MM.1S (cell line): ENCODE data around the gene RTN4RL2.

Experiments
- DNase-seq: peaks from one replicate; pipeline ENCODE4 v3.0.0-alpha.2; 2015
- H2AFZ ChIP-seq: fragments of 300-600 bp; sonication (generic); 2 replicates; pipeline ENCODE4 v1.6.0; 2016; ENCODE audit warnings: antibody characterized with exemption, low read length
- H3F3A ChIP-seq: fragments of 300-600 bp; sonication (generic); 2 replicates; pipeline ENCODE4 v1.6.1; 2016; ENCODE audit warnings: mild to moderate bottlenecking, antibody characterized with exemption, low read length, moderate library complexity, mixed read lengths; ENCODE audit not compliant: insufficient read depth
- H3K27ac ChIP-seq: fragments of 300-600 bp; sonication (generic); 2 replicates; pipeline ENCODE4 v1.5.1; 2016; ENCODE audit warnings: mild to moderate bottlenecking, low read length
- H3K27me3 ChIP-seq: fragments of 300-600 bp; sonication (generic); replicated peaks from 2 replicates; pipeline ENCODE4 v1.6.0; 2016; ENCODE audit warnings: low read length; ENCODE audit not compliant: insufficient read depth
- H3K36me3 ChIP-seq: fragments of 300-600 bp; sonication (generic); replicated peaks from 2 replicates; pipeline ENCODE4 v1.6.1; 2016; ENCODE audit warnings: mild to moderate bottlenecking, low read length, mixed read lengths; ENCODE audit not compliant: insufficient read depth
- H3K4me1 ChIP-seq: fragments of 300-600 bp; sonication (generic); 2 replicates; pipeline ENCODE4 v1.6.1; 2016; ENCODE audit warnings: low read length, mixed read lengths
- H3K4me2 ChIP-seq: fragments of 300-600 bp; sonication (generic); 2 replicates; pipeline ENCODE4 v1.6.0; 2016; ENCODE audit warnings: low read depth, low read length
- H3K4me3 ChIP-seq: fragments of 300-600 bp; sonication (generic); 2 replicates; pipeline ENCODE4 v1.5.1; 2016; ENCODE audit warnings: low read length, mixed read lengths
- H3K79me2 ChIP-seq: fragments of 300-600 bp; sonication (generic); 2 replicates; pipeline ENCODE4 v1.6.1; 2016; ENCODE audit warnings: mixed run types, low read length, mixed read lengths
- H3K9ac ChIP-seq: fragments of 300-600 bp; sonication (generic); 2 replicates; pipeline ENCODE4 v1.6.1; 2016; ENCODE audit warnings: low read length, mixed read lengths
- H3K9me2 ChIP-seq: fragments of 300-600 bp; sonication (generic); replicated peaks from 2 replicates; pipeline ENCODE4 v1.6.1; 2016; ENCODE audit warnings: mild to moderate bottlenecking, low read length, mixed read lengths; ENCODE audit not compliant: insufficient read depth
- H3K9me3 ChIP-seq: fragments of 300-600 bp; sonication (generic); replicated peaks from 2 replicates; pipeline ENCODE4 v1.6.1; 2016; ENCODE audit warnings: mild to moderate bottlenecking, low read length, mixed read lengths; ENCODE audit not compliant: insufficient read depth
- H4K20me1 ChIP-seq: fragments of 300-600 bp; sonication (generic); 2 replicates; pipeline ENCODE4 v1.6.1; 2016; ENCODE audit warnings: mild to moderate bottlenecking, low read length, moderate library complexity, mixed read lengths; ENCODE audit not compliant: insufficient read depth
- EZH2 ChIP-seq: fragments of 300-600 bp; sonication (generic); optimal IDR thresholded peaks from 2 replicates; pipeline ENCODE3; 2017; ENCODE audit warnings: low read depth, mild to moderate bottlenecking, antibody characterized with exemption, low read length, mixed read lengths
- EZH2phosphoT487 ChIP-seq: fragments of 300-600 bp; sonication (generic); IDR thresholded peaks from 2 replicates; pipeline ENCODE4 v1.6.1; 2018; ENCODE audit warnings: antibody characterized with exemption, low read length
- TF ChIP-seq, protein P1 (sequence below): fragments of 300-600 bp; sonication (generic); IDR thresholded peaks from 2 replicates; pipeline ENCODE4 v1.5.1; 2016; ENCODE audit warnings: antibody characterized with exemption, low read length, mixed read lengths

The RTN4RL2 gene

DNA sequence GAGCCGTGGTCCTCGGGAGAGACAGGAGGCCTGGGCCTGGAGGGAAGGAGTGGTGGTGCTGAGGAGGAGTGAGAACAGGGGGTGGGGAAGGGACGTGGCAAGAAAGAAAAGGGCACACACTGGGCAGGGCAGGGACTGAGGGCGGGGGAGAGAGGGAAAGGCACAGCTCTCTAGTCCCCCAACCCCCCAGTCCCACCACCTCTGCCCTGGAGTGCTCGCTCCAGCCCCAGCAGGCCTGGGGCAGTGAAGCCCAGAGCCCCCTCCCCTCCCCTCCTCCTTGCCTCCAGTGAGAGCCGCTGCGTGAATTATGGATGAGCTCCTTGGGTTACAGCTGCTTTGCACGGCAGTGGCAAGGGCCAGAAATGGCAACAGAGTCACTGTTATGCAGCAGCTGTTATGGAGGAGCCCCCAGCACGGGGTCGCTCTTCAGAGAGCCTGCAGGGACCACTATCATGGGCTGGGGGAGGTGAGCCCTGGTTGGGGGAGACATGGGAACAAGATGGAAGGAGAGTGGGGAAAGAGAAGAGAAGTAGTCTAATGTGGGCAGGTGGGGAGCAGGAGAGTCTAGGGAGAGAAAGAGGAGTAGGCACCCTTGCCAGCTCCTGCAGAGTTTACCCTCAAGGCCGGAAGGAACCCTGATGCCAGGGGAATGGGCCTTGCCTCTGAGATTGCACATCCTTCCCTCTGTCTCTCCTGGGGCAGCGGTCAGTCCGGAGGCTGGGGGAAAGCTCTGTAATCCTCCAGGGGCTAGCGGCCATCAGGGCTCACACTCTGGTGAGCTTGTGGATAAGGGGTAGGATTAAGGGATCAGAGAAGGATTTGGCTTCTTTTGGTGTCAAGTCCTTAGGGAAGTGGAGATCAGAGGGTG, 3.6 kb downstream of the RTN4RL2 start:
- no peaks in the 10 kb centered on the region for H3K9me3 ChIP-seq
- peaks cover 12% of the 10 kb centered on the region for H3K27me3 ChIP-seq
- H2AFZ ChIP-seq, result no peak overlapping the region
- H3K36me3 ChIP-seq, result no peaks in the 10 kb centered on the region
- no peaks in the 10 kb centered on the region for H3K79me2 ChIP-seq
- H3K27ac ChIP-seq, result no peak overlapping the region
- no peak overlapping the region for H3K4me2 ChIP-seq
- H3F3A ChIP-seq, result 0 out of 2 replicates have a peak, but pooled peaks cover 3% of the 10 kb centered on the region
- no peaks in the 10 kb centered on the region for H4K20me1 ChIP-seq
- H3K9ac ChIP-seq, result no peak overlapping the region
- H3K9me2 ChIP-seq, result no peaks in the 10 kb centered on the region
- DNase-seq, result no peak
- H3K4me1 ChIP-seq, result peaks cover 9% of the 10 kb centered on the region
- TF ChIP-seq EZH2 (no peak), EZH2phosphoT487 (no peak)
- TF ChIP-seq, protein P1, sequence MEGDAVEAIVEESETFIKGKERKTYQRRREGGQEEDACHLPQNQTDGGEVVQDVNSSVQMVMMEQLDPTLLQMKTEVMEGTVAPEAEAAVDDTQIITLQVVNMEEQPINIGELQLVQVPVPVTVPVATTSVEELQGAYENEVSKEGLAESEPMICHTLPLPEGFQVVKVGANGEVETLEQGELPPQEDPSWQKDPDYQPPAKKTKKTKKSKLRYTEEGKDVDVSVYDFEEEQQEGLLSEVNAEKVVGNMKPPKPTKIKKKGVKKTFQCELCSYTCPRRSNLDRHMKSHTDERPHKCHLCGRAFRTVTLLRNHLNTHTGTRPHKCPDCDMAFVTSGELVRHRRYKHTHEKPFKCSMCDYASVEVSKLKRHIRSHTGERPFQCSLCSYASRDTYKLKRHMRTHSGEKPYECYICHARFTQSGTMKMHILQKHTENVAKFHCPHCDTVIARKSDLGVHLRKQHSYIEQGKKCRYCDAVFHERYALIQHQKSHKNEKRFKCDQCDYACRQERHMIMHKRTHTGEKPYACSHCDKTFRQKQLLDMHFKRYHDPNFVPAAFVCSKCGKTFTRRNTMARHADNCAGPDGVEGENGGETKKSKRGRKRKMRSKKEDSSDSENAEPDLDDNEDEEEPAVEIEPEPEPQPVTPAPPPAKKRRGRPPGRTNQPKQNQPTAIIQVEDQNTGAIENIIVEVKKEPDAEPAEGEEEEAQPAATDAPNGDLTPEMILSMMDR, result no peak
- no peak overlapping the region for H3K4me3 ChIP-seq

DNA sequence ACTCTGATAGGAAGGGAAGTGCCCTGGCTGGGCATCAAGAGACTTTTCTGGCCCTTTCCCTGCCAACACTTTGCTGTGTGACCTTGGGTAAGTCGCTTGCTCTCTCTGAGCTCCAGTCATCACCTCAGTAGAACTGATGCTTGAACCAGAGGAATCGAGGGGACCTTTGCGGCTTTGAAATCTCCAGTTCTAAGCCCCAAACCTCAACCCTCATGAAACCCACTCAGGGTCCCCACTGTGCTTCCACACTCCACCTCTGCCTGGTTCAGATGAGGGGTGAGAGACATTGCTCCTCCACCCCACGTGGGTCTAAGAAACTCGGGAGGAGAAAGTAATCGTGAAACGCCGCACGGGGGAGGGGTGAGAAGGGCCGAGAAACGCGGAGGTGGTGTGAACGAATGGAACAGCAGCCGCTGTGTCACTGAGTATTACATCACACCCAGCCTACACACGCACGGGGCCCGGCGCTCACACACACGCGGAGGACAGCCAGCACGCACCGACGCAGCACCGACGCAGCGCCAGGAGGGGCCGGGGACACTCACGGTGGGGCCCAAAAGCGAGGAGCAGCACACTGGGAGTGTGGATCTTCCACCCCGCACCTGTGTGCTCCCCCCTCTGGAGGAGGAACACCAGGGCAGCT, 4.3 kb downstream of the RTN4RL2 start:
- Histone ChIP-seq H3K4me3 (no peak overlapping the region), H3K9me3 (no peaks in the 10 kb centered on the region), H3K27me3 (peaks cover 4% of the 10 kb centered on the region), H3F3A (0 out of 2 replicates have a peak, but pooled peaks cover 3% of the 10 kb centered on the region), H3K79me2 (no peaks in the 10 kb centered on the region), H3K9ac (no peak overlapping the region), H3K4me1 (peaks cover 5% of the 10 kb centered on the region), H4K20me1 (no peaks in the 10 kb centered on the region), H2AFZ (no peak overlapping the region), H3K27ac (no peak overlapping the region), H3K9me2 (no peaks in the 10 kb centered on the region), H3K36me3 (no peaks in the 10 kb centered on the region), H3K4me2 (no peak overlapping the region)
- no peak for TF ChIP-seq EZH2phosphoT487
- TF ChIP-seq, protein P1, result no peak
- no peak for DNase-seq

DNA sequence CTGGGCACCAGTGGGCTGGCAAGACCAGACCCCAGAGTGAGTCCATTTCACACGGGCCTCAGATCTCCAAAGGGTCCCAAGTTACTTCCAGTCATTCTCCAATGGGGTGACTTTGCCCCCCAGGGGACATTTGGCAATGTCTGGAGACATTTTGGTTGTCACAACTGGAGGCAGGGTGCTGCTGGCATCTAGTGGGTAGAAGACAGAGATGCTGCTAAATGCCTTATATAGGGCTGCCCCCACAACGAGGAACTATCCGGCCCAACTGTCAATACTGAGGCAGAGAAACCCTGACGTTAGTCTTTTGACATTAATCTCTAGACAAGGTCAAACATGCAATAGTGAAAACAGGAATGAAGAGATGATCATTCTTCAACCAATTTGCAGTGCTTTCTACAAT, 6.4 kb downstream of the RTN4RL2 start:
- Histone ChIP-seq H3F3A (no peaks in the 10 kb centered on the region), H3K9me3 (no peaks in the 10 kb centered on the region), H3K27ac (no peak overlapping the region), H3K79me2 (no peaks in the 10 kb centered on the region), H3K27me3 (no peaks in the 10 kb centered on the region), H3K36me3 (no peaks in the 10 kb centered on the region), H3K9ac (no peak overlapping the region), H3K4me3 (no peak overlapping the region), H3K4me2 (no peak overlapping the region), H2AFZ (no peak overlapping the region), H3K9me2 (no peaks in the 10 kb centered on the region), H4K20me1 (no peaks in the 10 kb centered on the region), H3K4me1 (no peaks in the 10 kb centered on the region)
- no peak for DNase-seq
- TF ChIP-seq EZH2phosphoT487 (no peak), EZH2 (no peak)
- TF ChIP-seq, protein P1, result no peak
